GM04503 (cell line): ENCODE measurements around the gene CYGB.
"Not testable (repeated sequence)": the region's sequence is repeated elsewhere in the genome, so short reads cannot be mapped to it uniquely, and the experiment has no call there.

ENCODE experiments used
- DNase-seq: peaks from one replicate; pipeline ENCODE4 v3.0.0-alpha.2; 2012; ENCODE audit warnings: low read depth

Gene CYGB

GRCh38 chr17:76523084-76524037 is 14.1 kb downstream of the CYGB start:
- no peak for DNase-seq

DNA sequence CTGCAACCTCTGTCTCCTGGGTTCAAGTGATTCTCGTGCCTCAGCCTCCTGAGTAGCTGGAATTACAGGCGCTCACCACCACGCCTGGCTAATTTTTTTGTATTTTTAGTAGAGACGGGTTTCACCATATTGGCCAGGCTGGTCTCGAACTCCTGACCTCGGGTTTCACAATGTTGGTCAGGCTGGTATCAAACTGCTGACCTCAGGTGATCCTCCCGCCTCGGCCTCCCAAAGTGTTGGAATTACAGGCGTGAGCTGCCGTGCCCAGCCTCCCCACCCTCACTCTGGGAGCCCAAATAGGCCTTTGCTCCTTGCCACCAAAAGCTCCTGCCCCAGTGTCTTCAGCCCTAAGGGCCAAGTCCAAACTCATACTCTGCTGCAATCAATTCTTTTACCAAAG is 15.8 kb downstream of the CYGB start:
- not testable (repeated sequence) for DNase-seq

DNA sequence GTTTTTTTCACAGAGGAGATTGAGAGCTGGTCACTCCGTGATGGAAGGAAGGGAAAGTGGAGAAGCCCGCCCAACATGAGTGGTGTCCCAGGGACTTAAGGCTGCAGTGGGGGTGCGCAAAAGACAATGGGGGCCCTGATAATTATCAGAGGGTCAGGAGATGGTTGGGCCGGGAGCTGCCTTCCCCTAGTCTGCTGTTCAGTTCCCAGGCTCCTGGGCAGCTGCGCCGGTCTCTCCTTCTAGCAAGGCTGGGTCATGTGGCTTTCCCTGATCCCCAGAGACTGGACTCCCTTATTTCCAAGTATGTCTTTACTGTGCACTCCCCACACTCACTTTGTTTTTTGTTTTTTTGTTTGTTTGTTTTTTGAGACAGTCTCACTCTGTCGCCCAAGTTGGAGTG is 16.2 kb downstream of the CYGB start:
- DNase-seq, result no peak

GRCh38 chr17:76519048-76519966 is 18.2 kb downstream of the CYGB start:
- DNase-seq, result no peak

- DNase-seq, result no peak
Measured at GRCh38 chr17:76517638-76518038, 19.9 kb downstream of the CYGB start.

GRCh38 chr17:76515274-76515949 is 22.1 kb downstream of the CYGB start:
- DNase-seq, result peak; percentile 98

- not testable (repeated sequence) for DNase-seq
Measured at GRCh38 chr17:76514355-76514754, 23.2 kb downstream of the CYGB start.

- no peak for DNase-seq
Measured at GRCh38 chr17:76513306-76513692, 24.2 kb downstream of the CYGB start.

DNA sequence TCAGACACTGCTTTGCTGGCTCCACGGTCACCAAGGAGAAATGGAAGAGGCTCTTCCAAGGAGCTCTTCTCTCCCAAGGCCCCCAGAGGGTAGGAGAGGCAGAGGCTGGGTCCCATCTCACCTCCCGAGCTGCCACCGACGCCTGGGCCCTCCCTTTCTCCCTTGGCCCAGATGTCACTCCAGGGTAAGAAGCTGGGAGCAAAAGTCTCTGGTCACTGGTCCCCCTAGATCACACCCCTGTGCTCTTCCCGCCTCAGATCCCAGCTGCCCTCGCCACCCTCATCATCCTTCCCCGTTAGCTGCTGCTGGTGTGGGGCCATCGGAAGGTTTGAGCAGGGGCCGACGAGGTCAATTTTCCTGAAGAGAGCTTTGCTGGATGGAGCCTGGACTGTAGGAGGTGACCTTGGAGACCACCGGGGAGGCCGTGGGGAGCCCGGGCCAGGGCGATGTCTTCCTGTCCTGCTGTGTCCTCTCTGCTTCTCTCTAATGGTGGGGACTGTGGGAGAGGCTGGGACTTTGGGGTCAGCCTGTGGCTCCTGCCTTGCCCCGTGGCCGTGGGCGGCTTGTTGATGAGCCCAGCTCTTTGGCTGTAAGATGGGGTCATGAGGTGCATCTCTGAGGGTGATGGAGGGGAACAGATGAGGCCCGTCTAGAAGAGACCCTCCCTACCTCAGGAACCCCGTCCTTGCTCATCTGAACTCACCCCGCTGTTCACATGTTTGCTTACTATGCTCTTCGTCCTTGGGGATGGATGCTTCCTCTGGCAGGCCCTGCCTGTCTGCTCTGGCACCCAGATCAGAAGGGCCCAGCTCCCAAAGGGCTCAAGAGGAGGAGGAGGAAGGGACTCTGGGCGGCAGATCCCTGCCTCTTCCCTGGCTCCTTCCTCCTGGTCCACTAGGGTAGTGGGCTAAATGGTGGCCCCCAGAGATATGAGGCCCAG is 24.9 kb downstream of the CYGB start:
- no peak for DNase-seq

- DNase-seq, result no peak
Measured at GRCh38 chr17:76511668-76512365, 25.7 kb downstream of the CYGB start.

GRCh38 chr17:76510831-76511244 is 26.7 kb downstream of the CYGB start:
- no peak for DNase-seq

- not testable (repeated sequence) for DNase-seq
Measured at GRCh38 chr17:76508472-76509063, 28.9 kb downstream of the CYGB start.

DNA sequence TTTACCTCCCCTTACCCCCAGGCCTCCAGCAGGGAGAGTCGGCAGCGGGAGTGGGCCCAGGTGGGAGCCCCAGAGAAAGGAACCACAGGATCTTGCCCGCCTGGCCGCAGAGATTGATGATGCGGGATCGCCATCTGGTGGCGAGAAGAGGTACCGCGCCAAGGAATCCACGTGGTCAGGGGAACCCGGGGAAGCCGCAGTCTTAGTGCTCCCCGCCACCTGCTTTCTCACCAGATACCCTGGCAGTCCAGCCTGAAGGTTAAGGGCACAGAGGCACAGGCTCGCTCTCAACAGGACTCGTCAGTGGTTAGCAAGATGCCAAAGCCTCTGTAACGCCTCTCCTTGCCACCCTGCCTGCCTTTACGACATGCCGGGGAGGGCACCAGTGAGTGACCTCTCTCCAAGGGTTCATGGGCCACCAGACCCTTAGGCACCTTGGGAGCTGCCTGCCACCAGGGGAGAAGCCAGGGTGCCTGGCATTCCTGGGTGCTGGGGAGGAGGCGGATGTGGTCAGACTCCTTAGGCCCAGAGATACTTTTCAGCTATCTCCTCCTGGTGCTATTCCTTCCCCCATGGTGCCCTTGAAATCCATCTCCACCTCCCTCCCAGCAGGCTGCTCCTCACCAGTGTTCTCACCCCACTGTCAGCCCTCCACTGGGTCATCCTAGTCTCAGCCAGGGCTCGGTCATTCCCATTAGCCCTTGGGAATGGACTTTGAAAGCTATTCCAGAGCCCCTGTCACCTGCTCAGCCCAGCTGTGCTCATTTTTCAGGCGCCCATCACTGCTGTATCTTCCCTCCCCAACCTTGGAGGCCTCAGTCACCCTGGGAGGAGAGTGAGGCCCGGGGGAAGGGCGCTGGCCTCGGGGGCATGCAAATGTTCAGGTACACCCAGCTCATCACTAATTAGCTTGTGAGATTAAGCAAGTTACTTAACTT is 30.8 kb downstream of the CYGB start:
- no peak for DNase-seq

DNA sequence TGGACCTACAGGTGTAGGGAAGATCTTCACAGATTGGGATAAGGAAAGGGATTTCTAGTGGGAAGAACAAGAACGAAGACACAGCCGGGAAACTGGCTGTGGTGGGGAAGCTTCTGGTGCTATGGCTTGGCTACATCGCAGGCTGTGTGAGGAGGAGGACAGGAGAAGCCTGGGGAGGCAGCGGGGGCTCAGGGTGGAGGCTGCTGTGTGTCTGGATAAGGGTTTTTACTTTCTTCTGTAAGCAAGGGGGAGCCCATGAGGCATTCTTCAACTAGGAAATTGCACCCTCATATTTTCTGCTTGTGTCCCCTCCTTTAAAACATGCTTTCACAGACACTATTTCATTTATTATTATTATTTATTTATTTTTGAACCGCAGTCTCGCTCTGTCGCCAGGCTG is 33.4 kb downstream of the CYGB start:
- no peak for DNase-seq

- DNase-seq, result no peak
Measured at GRCh38 chr17:76502341-76503211, 34.9 kb downstream of the CYGB start.

DNA sequence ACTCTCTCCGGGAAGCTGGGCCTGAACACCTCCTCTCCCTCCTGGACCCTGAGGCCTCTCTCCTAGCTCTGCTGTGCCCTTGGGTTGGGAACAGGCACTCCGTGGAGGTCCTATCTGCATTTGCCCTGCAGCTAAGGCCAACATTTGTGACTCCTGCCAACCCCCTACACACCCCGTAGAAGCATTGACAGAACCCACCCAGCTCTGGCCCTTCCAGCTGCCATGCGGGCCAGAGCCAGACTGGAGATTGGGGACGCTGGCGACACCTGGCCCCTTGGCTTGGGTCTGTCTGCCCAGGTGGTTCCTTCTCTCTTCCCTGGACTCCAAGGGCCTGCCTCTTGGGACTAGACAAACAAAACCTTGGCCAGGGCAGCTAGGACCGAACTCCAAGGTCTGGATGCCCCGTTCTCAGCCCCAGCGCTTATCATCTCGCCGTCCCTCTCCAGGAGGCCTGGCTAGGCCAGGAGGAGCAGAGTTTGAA is 35.6 kb downstream of the CYGB start:
- DNase-seq, result no peak

- DNase-seq, result no peak
Measured at GRCh38 chr17:76501018-76501826, 36.3 kb downstream of the CYGB start, which contains the start of gene RHBDF2. RHBDF2 (minus strand) TSS chr17:76501423; CDS start chr17:76481524, 19,899 bp downstream.
